ENCODE results near the gene KRTAP9-4. TPM values are rescaled to one million over a fixed set of nuclear protein-coding genes. Genes with fewer than 3 reads are reported as not detected.
"Not testable (repeated sequence)": the region's sequence is repeated elsewhere in the genome, so short reads cannot be mapped to it uniquely, and the experiment has no call there.

The KRTAP9-4 gene
- total RNA-seq, 4 donors from 2014 or later = not detected

DNA sequence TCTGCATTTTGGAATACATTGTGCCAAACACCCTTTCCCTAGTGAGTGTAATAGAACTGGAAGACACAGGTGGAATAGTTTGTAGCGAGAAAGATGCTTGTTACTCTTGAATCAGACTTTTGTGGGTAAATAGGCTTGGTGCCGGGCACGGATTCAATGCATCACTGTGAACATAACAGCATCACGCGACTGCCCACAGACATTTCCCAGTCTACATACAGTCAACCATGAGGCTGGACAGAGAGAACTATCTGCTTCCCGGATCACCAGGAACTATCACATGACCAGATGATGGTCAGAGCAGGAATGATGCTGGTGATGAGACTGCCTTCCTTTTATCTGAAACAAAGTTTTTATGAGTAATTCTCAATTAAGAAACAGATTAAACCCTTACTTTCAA lies 23.4 kb upstream of the KRTAP9-4 start:
- Histone ChIP-seq H3K4me3 (no peak overlapping the region), H3K27ac (no peak overlapping the region), H3K9me3 (no peaks in the 10 kb centered on the region), H3K4me1 (no peaks in the 10 kb centered on the region), H3K27me3 (peaks cover 0 to 4% (median 3%) of the 10 kb centered on the region in 3 donors), H3K36me3 (no peaks in the 10 kb centered on the region)
- no peak for TF ChIP-seq POLR2A (IDR thresholded peaks at IDR 0.05)
- intact Hi-C loops (cut with DNase I; ENCODE audit: low total_unique reads) (no loop called here), in situ Hi-C loops (cut with MboI; ENCODE audit: low sequenced_read_pairs in 4 of 4) (no loop called here)
- DNase-seq = no peak
- ATAC-seq = no peak

DNA sequence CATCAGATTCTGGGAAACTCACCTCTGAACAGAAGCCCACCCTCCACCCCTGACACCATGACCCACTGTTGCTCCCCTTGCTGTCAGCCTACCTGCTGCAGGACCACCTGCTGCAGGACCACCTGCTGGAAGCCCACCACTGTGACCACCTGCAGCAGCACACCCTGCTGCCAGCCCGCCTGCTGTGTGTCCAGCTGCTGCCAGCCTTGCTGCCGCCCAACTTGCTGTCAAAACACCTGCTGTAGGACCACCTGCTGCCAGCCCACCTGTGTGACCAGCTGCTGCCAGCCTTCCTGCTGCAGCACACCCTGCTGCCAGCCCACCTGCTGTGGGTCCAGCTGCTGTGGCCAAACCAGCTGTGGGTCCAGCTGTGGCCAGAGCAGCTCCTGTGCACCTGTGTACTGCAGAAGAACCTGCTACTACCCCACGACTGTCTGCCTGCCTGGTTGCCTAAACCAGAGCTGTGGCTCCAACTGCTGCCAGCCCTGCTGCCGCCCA lies 22.8 kb upstream of the KRTAP9-4 start, which contains the start of gene KRTAP9-2:
TSS of gene KRTAP9-2 (plus strand) at position 51 of the 498 bp plus-strand sequence. CDS start at position 58, 7 bp downstream.
- H3K27me3 ChIP-seq; H3K4me1 ChIP-seq; ATAC-seq; DNase-seq; intact Hi-C loops (cut with DNase I; ENCODE audit: low total_unique reads); H3K27ac ChIP-seq; H3K9me3 ChIP-seq; in situ Hi-C loops (cut with MboI; ENCODE audit: low sequenced_read_pairs in 4 of 4); H3K36me3 ChIP-seq; H3K4me3 ChIP-seq: not testable (repeated sequence)

DNA sequence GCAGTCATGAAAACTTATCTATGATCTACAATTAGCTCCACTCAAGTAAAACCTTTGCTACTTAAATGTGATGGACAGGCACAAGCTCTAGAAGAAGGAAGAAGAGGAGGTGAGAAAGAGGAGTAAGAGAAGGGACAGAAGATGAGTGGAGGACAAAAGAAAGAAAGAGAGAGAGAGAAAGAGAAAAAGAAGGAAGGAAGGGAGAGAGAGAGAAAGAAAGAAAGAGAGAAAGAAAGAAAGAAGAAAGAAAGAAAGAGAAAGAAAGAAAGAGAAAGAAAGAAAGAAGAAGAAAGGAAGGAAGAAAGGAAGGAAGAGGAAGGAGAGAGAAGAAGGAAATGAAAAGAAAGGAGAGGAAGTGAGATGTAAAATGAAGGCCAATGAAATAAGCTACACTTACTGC lies 19.4 kb upstream of the KRTAP9-4 start:
- H3K27me3 ChIP-seq = peaks cover 0 to 5% (median 4%) of the 10 kb centered on the region in 3 donors
- H3K9me3 ChIP-seq = no peaks in the 10 kb centered on the region
- no peaks in the 10 kb centered on the region for H3K4me1 ChIP-seq
- H3K27ac ChIP-seq = no peak overlapping the region
- DNase-seq (no peak), ATAC-seq (no peak)
- H3K4me3 ChIP-seq = no peak overlapping the region
- no peak for TF ChIP-seq POLR2A (IDR thresholded peaks at IDR 0.05)
- TF ChIP-seq, protein P1, sequence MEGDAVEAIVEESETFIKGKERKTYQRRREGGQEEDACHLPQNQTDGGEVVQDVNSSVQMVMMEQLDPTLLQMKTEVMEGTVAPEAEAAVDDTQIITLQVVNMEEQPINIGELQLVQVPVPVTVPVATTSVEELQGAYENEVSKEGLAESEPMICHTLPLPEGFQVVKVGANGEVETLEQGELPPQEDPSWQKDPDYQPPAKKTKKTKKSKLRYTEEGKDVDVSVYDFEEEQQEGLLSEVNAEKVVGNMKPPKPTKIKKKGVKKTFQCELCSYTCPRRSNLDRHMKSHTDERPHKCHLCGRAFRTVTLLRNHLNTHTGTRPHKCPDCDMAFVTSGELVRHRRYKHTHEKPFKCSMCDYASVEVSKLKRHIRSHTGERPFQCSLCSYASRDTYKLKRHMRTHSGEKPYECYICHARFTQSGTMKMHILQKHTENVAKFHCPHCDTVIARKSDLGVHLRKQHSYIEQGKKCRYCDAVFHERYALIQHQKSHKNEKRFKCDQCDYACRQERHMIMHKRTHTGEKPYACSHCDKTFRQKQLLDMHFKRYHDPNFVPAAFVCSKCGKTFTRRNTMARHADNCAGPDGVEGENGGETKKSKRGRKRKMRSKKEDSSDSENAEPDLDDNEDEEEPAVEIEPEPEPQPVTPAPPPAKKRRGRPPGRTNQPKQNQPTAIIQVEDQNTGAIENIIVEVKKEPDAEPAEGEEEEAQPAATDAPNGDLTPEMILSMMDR (IDR thresholded peaks at IDR 0.05 in 4 of 5, conservative IDR thresholded peaks at IDR 0.05 in 1 of 5) = no peak
- in situ Hi-C loops (cut with MboI; ENCODE audit: low sequenced_read_pairs in 4 of 4) = no loop called here
- H3K36me3 ChIP-seq = no peaks in the 10 kb centered on the region
- intact Hi-C loops (cut with DNase I; ENCODE audit: low total_unique reads) = no loop called here

DNA sequence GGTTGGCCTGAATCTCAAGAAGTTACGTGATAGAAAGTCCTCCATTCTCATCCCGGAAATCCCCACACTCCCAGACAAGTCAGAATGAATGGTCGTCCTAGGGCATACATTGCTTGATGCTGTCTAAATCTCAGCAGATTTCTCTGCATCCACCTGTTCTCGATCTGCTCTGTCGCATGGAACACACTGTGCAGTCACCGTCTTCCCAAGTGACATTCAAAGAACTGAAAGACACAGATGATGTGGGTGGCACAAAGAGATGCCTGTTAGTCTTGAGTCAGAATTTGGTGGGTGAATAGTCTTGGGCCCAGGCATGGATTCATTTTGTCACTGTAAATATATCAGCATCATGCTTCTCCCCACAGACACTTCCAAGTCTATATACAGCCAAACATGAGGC lies 17.8 kb upstream of the KRTAP9-4 start:
- H3K4me1 ChIP-seq = no peaks in the 10 kb centered on the region
- DNase-seq (no peak), ATAC-seq (no peak)
- in situ Hi-C loops (cut with MboI; ENCODE audit: low sequenced_read_pairs in 4 of 4) (no loop called here), intact Hi-C loops (cut with DNase I; ENCODE audit: low total_unique reads) (no loop called here)
- no peak overlapping the region for H3K27ac ChIP-seq
- no peak overlapping the region for H3K4me3 ChIP-seq
- H3K9me3 ChIP-seq = no peaks in the 10 kb centered on the region
- H3K36me3 ChIP-seq = no peaks in the 10 kb centered on the region
- TF ChIP-seq, protein P1 (IDR thresholded peaks at IDR 0.05 in 4 of 5, conservative IDR thresholded peaks at IDR 0.05 in 1 of 5) = no peak
- TF ChIP-seq POLR2A (IDR thresholded peaks at IDR 0.05) = no peak
- H3K27me3 ChIP-seq = peaks cover 0 to 5% (median 4%) of the 10 kb centered on the region in 3 donors

DNA sequence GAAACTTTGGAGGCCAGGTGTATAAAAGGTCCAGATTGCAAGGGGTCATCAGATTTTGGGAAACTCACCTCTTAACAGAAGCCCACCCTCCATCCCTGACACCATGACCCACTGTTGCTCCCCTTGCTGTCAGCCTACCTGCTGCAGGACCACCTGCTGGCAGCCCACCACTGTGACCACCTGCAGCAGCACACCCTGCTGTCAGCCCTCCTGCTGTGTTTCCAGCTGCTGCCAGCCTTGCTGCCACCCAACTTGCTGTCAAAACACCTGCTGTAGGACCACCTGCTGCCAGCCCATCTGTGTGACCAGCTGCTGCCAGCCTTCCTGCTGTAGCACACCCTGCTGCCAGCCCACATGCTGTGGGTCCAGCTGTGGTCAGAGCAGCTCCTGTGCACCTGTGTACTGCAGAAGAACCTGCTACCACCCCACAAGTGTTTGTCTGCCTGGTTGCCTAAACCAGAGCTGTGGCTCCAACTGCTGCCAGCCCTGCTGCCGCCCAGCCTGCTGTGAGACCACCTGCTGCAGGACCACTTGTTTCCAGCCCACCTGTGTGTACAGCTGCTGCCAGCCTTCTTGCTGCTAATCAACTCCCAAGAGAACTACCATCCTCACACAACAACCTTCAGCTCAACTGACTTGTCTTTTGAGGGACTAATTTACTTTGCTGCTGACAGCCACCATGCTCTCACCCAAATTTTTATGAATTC lies 16.9 kb upstream of the KRTAP9-4 start, which contains the start of gene KRTAP9-3:
TSS of gene KRTAP9-3 (plus strand) at position 51 of the 707 bp plus-strand sequence. CDS start at position 104, 53 bp downstream.
- H3K4me1 ChIP-seq; H3K9me3 ChIP-seq; DNase-seq; H3K27ac ChIP-seq; H3K36me3 ChIP-seq; in situ Hi-C loops (cut with MboI; ENCODE audit: low sequenced_read_pairs in 4 of 4); H3K4me3 ChIP-seq; ATAC-seq; H3K27me3 ChIP-seq; intact Hi-C loops (cut with DNase I; ENCODE audit: low total_unique reads): not testable (repeated sequence)

DNA sequence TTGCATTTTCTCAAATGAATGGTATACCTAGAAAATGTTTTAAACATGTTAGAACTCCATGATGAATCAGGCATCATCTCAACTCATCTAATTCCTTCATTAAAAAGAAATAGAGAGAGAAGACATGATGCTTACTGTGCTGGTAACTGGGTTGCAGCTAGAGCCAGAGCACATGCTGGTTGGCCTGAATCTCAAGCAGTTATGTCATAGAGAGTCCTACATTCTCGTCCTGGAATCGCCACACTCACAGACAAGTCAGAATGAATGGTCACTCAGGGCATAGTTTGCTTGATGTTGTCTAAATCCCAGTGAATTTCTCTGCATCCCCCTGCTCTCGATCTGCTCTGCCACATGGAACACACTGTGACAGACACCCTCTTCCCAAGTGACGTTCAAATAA lies 12.4 kb upstream of the KRTAP9-4 start:
- H3K9me3 ChIP-seq; H3K27me3 ChIP-seq; H3K4me3 ChIP-seq; ATAC-seq; DNase-seq; in situ Hi-C loops (cut with MboI; ENCODE audit: low sequenced_read_pairs in 4 of 4); H3K36me3 ChIP-seq; intact Hi-C loops (cut with DNase I; ENCODE audit: low total_unique reads); H3K4me1 ChIP-seq; H3K27ac ChIP-seq: not testable (repeated sequence)

DNA sequence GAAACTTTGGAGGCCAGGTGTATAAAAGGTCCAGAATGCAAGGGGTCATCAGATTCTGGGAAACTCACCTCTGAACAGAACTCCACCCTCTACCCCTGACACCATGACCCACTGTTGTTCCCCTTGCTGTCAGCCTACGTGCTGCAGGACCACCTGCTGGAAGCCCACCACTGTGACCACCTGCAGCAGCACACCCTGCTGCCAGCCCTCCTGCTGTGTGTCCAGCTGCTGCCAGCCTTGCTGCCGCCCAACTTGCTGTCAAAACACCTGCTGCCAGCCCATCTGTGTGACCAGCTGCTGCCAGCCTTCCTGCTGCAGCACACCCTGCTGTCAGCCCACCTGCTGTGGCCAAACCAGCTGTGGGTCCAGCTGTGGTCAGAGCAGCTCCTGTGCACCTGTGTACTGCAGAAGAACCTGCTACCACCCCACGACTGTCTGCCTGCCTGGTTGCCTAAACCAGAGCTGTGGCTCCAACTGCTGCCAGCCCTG lies 11.5 kb upstream of the KRTAP9-4 start, which contains the start of gene KRTAP9-8:
TSS of gene KRTAP9-8 (plus strand) at position 51 of the 489 bp plus-strand sequence. CDS start at position 104, 53 bp downstream.
- in situ Hi-C loops (cut with MboI; ENCODE audit: low sequenced_read_pairs in 4 of 4); DNase-seq; H3K4me3 ChIP-seq; ATAC-seq; H3K4me1 ChIP-seq; intact Hi-C loops (cut with DNase I; ENCODE audit: low total_unique reads); H3K9me3 ChIP-seq; H3K27ac ChIP-seq; H3K27me3 ChIP-seq; H3K36me3 ChIP-seq: not testable (repeated sequence)

DNA sequence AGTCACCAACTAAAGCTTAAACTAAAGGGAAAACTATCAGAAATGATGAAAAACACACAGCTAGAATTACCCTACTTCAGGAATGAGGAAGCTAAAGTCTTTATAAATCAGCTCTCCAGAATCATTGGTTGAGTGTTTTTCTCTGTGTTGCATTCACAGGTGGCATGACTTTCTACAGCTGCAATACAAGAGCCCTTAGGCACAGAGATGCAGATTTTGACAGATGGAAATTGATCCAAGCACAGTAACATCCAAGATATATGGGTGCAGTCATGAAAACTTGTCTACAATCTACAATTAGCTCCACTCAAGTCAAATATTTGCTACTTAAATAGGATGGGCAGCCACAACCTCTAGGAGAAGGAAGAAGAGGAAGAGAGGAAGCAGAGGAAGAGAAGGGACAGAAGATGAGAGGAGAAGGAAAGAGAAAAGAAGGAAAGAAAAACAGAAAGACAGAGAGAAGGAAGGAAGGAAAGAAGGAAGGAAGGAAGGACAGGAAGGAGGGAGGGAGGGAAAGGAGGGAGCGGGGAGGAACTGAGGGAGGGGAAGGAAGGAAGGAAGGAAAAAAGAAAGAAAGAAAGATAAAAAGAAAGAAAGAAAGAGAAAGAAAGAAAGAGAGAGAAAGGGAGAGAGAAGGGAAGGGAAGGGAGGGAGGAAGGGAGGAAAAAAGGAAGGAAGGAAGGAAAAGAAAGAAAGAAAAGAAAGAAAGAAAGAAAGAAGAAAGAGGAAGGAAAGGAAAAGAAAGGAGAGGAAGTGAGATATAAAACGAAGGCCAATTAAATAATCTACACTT lies 2.3 kb upstream of the KRTAP9-4 start:
- H3K36me3 ChIP-seq; H3K4me1 ChIP-seq; H3K4me3 ChIP-seq; H3K27ac ChIP-seq; intact Hi-C loops (cut with DNase I; ENCODE audit: low total_unique reads); H3K9me3 ChIP-seq; DNase-seq; H3K27me3 ChIP-seq; ATAC-seq; in situ Hi-C loops (cut with MboI; ENCODE audit: low sequenced_read_pairs in 4 of 4): not testable (repeated sequence)
